Dedifferentiated amniotic fluid mesenchymal stem cell (primary cell): Measurements from ENCODE around the gene CDHR2.

Source experiments
- DNase-seq: peaks from one replicate; pipeline ENCODE4 v3.0.0-alpha.2; 2016; ENCODE audit errors: extremely low spot score

CDHR2 gene

GRCh38 chr5:176619569-176620332 is 70.6 kb downstream of the CDHR2 start:
- DNase-seq, result no peak

GRCh38 chr5:176620333-176620981 is 71.3 kb downstream of the CDHR2 start:
- DNase-seq, result no peak

- no peak for DNase-seq
These were observed 72.5 kb downstream of the CDHR2 start for GRCh38 chr5:176621661-176622079.

- DNase-seq, result no peak
These were observed 75.0 kb downstream of the CDHR2 start for GRCh38 chr5:176624142-176624541.

- no peak for DNase-seq
These were observed 75.8 kb downstream of the CDHR2 start for GRCh38 chr5:176624938-176625337.

GRCh38 chr5:176625512-176625911 is 76.4 kb downstream of the CDHR2 start:
- no peak for DNase-seq

GRCh38 chr5:176625966-176626875 is 77.1 kb downstream of the CDHR2 start:
- no peak for DNase-seq

GRCh38 chr5:176626876-176627236 is 77.7 kb downstream of the CDHR2 start:
- no peak for DNase-seq

- no peak for DNase-seq
These were observed 78.4 kb downstream of the CDHR2 start for GRCh38 chr5:176627582-176627981.

- DNase-seq, result no peak
These were observed 79.5 kb downstream of the CDHR2 start for GRCh38 chr5:176628406-176629228.

GRCh38 chr5:176629317-176629852 is 80.2 kb downstream of the CDHR2 start:
- no peak for DNase-seq

GRCh38 chr5:176629853-176630680 is 80.9 kb downstream of the CDHR2 start, which contains the start of the genes EIF4E1B and SNCB:
EIF4E1B (plus strand) TSS chr5:176630675; CDS start chr5:176642788, 12,113 bp downstream.
SNCB (minus strand) TSS chr5:176630534; CDS start chr5:176629654, 880 bp downstream.
- DNase-seq, result no peak

GRCh38 chr5:176630681-176631222 is 81.6 kb downstream of the CDHR2 start:
- no peak for DNase-seq

GRCh38 chr5:176631383-176632200 is 82.5 kb downstream of the CDHR2 start:
- DNase-seq, result no peak

- DNase-seq, result no peak
These were observed 83.6 kb downstream of the CDHR2 start for GRCh38 chr5:176632745-176633144.

GRCh38 chr5:176633598-176633997 is 84.5 kb downstream of the CDHR2 start:
- DNase-seq, result no peak

GRCh38 chr5:176636426-176636825 is 87.3 kb downstream of the CDHR2 start:
- no peak for DNase-seq

- no peak for DNase-seq
These were observed 88.4 kb downstream of the CDHR2 start for GRCh38 chr5:176637556-176637955.

GRCh38 chr5:176638437-176638836 is 89.3 kb downstream of the CDHR2 start:
- no peak for DNase-seq
